ENCODE measurements around the gene ZNF438.

GRCh38 chr10:30848396-30849032, 183.2 kb downstream of the ZNF438 start:
- TF ChIP-seq POLR2A (IDR thresholded peaks at IDR 0.05) = no peak
- TF ChIP-seq CTCF (IDR thresholded peaks at IDR 0.05) = no peak

All from Peyer's patch (tissue), 4 donors.